A549 (cell line): ENCODE measurements around the gene SPAG4. TPM values are rescaled to one million over a fixed set of nuclear protein-coding genes. Genes with fewer than 3 reads are reported as not detected.

ENCODE experiments used
- ATAC-seq, 2 experiments: fragments of 200-7000 bp in 1 of 2; fragments of >200 bp in 1 of 2; cut with Nextera tagmentation in 1 of 2; cut with Tn5 transposase in 1 of 2; 3 replicates each; pipeline versions ENCODE4 v1.8.0 to v1.9.1; 2018 to 2020; ENCODE audit warnings: mild to moderate bottlenecking in 1 of 2, moderate library complexity in 1 of 2
- CTCF ChIA-PET: fragments of 300-600 bp; sonication (Branson Sonifier 250); formaldehyde crosslinking; extraction: SDS; loops from one replicate; lab custom pipeline; 2021; ENCODE audit warnings: antibody characterized with exemption, inconsistent platforms; lab: Yijun Ruan, JAX
- POLR2A ChIA-PET: fragments of 350-600 bp; formaldehyde crosslinking; extraction: SDS; loops from one replicate; lab custom pipeline; 2021; ENCODE audit warnings: antibody characterized with exemption, inconsistent platforms; lab: Yijun Ruan, JAX
- DNase-seq, 2 experiments: peaks; one replicate each; pipeline versions ENCODE4 v3.0.0 to v3.0.0-alpha.2; 2011 to 2016; ENCODE audit warnings: low read depth in 1 of 2, low spot score in 1 of 2
- FAIRE-seq: peaks from 2 replicates; lab custom pipeline; 2011; peaks lifted over from hg19 to GRCh38; lab: Jason Lieb, UNC
- H3K27ac ChIP-seq, 2 experiments: fragments of >200 bp; sonication (Bioruptor Twin); formaldehyde crosslinking; 3 replicates each; pipeline ENCODE4 v1.5.1; 2016 to 2017
- H3K4me1 ChIP-seq: fragments of >200 bp; sonication (Bioruptor Twin); formaldehyde crosslinking; 3 replicates; pipeline ENCODE4 v1.6.1; 2016
- H3K4me2 ChIP-seq: fragments of >200 bp; sonication (Bioruptor Twin); formaldehyde crosslinking; 3 replicates; pipeline ENCODE4 v1.6.1; 2016
- H3K4me3 ChIP-seq: fragments of >200 bp; sonication (Bioruptor Twin); formaldehyde crosslinking; 3 replicates; pipeline ENCODE4 v1.5.1; 2016
- H3K9me3 ChIP-seq: fragments of >200 bp; sonication (Bioruptor Twin); formaldehyde crosslinking; 3 replicates; pipeline ENCODE4 v1.6.1; 2016
- BHLHE40 ChIP-seq: IDR thresholded peaks from 2 replicates; pipeline ENCODE4 v1.6.1; 2012; ENCODE audit warnings: low read depth, low read length, inconsistent platforms
- CBX8 ChIP-seq: fragments of 200-600 bp; sonication (generic); IDR thresholded peaks from 2 replicates; pipeline ENCODE4 v1.6.1; 2016
- CTCF ChIP-seq: fragments of >200 bp; sonication (Bioruptor Twin); formaldehyde crosslinking; IDR thresholded peaks from 3 replicates; pipeline ENCODE4 v1.5.1; 2016
- EHF ChIP-seq: fragments of 250-450 bp; sonication (Bioruptor Pico); IDR thresholded peaks from 2 replicates; pipeline ENCODE4 v1.5.0; 2020; ENCODE audit warnings: mild to moderate bottlenecking
- EP300 ChIP-seq, 2 experiments: fragments of >200 bp; sonication (Bioruptor Twin); formaldehyde crosslinking; IDR thresholded peaks; 2 replicates in 1 of 2; 3 replicates in 1 of 2; pipeline ENCODE4 v1.6.1; 2016 to 2017
- ESRRA ChIP-seq: fragments of 150-350 bp; IDR thresholded peaks from 2 replicates; pipeline ENCODE4 v1.6.1; 2014; ENCODE audit warnings: mild to moderate bottlenecking, low read length, borderline replicate concordance
- FOSL2 ChIP-seq, 2 experiments: fragments of 450-650 bp in 1 of 2; fragments of >200 bp in 1 of 2; sonication (Bioruptor Twin) in 1 of 2; formaldehyde crosslinking; IDR thresholded peaks; 2 replicates each; pipeline versions ENCODE4 v1.5.0 to v1.6.1; 2016 to 2020; ENCODE audit warnings: mild to moderate bottlenecking in 1 of 2, moderate library complexity in 1 of 2
- GATA3 ChIP-seq: IDR thresholded peaks from 2 replicates; pipeline ENCODE4 v1.6.1; 2012; ENCODE audit warnings: borderline replicate concordance
- HEYL ChIP-seq: fragments of 250-450 bp; sonication (Bioruptor Pico); IDR thresholded peaks from 2 replicates; pipeline ENCODE4 v1.8.0; 2021; ENCODE audit warnings: mild to moderate bottlenecking, moderate library complexity
- HOXA7 ChIP-seq: fragments of 250-450 bp; sonication (Bioruptor Pico); IDR thresholded peaks from 2 replicates; pipeline ENCODE4 v1.5.0; 2020; ENCODE audit warnings: mild to moderate bottlenecking, moderate library complexity
- HOXB13 ChIP-seq: fragments of 250-450 bp; sonication (Bioruptor Pico); IDR thresholded peaks from 2 replicates; pipeline ENCODE4 v1.5.0; 2020; ENCODE audit warnings: low read depth, mild to moderate bottlenecking, moderate library complexity
- HOXB5 ChIP-seq: fragments of 250-450 bp; sonication (Bioruptor Pico); IDR thresholded peaks from 2 replicates; pipeline ENCODE4 v1.5.0; 2020; ENCODE audit warnings: mild to moderate bottlenecking, moderate library complexity
- JUNB ChIP-seq: fragments of >200 bp; sonication (Bioruptor Twin); formaldehyde crosslinking; IDR thresholded peaks from 2 replicates; pipeline ENCODE4 v1.6.1; 2016
- MAFK ChIP-seq: fragments of 450-650 bp; IDR thresholded peaks from 2 replicates; pipeline ENCODE4 v1.6.1; 2014; ENCODE audit not compliant: partially characterized antibody
- MAX ChIP-seq: IDR thresholded peaks from 2 replicates; pipeline ENCODE4 v1.6.1; 2012
- MAZ ChIP-seq: fragments of 150-350 bp; IDR thresholded peaks from 2 replicates; pipeline ENCODE4 v1.6.1; 2014; ENCODE audit warnings: antibody characterized with exemption, low read depth, low read length, borderline replicate concordance
- MYC ChIP-seq: IDR thresholded peaks from 2 replicates; pipeline ENCODE4 v1.6.1; 2012; ENCODE audit warnings: mild to moderate bottlenecking, inconsistent platforms, low read length, improper control_type of control experiment, borderline replicate concordance
- PHF8 ChIP-seq: fragments of 200-600 bp; sonication (generic); IDR thresholded peaks from 2 replicates; pipeline ENCODE4 v1.6.1; 2016; ENCODE audit warnings: low read depth, mild to moderate bottlenecking, antibody characterized with exemption, moderate library complexity, borderline replicate concordance
- POLR2A ChIP-seq: IDR thresholded peaks from 2 replicates; pipeline ENCODE4 v1.6.1; 2012; ENCODE audit warnings: mild to moderate bottlenecking, low read length
- POLR2AphosphoS2 ChIP-seq: conservative IDR thresholded peaks from 2 replicates; pipeline ENCODE4 v1.6.1; 2012; ENCODE audit warnings: low read length, improper control_type of control experiment, inconsistent platforms
- RARB ChIP-seq: fragments of 250-450 bp; sonication (Bioruptor Pico); IDR thresholded peaks from 2 replicates; pipeline ENCODE4 v1.8.0; 2021; ENCODE audit warnings: mild to moderate bottlenecking, moderate library complexity
- REST ChIP-seq: fragments of 200-600 bp; sonication (generic); IDR thresholded peaks from 2 replicates; pipeline ENCODE4 v1.6.1; 2016; ENCODE audit warnings: antibody characterized with exemption, mild to moderate bottlenecking, moderate library complexity
- RNF2 ChIP-seq: fragments of 200-600 bp; sonication (generic); IDR thresholded peaks from 2 replicates; pipeline ENCODE4 v1.6.1; 2016; ENCODE audit warnings: low read depth, mild to moderate bottlenecking, antibody characterized with exemption, moderate library complexity, borderline replicate concordance
- USF2 ChIP-seq: fragments of 450-650 bp; IDR thresholded peaks from 2 replicates; pipeline ENCODE4 v1.6.1; 2014; ENCODE audit warnings: antibody characterized with exemption
- ZNF302 ChIP-seq: fragments of 250-450 bp; sonication (Bioruptor Pico); IDR thresholded peaks from 2 replicates; pipeline ENCODE4 v1.9.0; 2021; ENCODE audit warnings: inconsistent platforms, mild to moderate bottlenecking, moderate library complexity
- WGBS: methylation state at CpG from one replicate; pipeline ENCODE4 v1.1.6; 2017; ENCODE audit errors: missing lambda C conversion rate; 5-methylcytosine and 5-hydroxymethylcytosine counted together
- polyA plus RNA-seq, 4 experiments: library from polyadenylated mRNA; depleted of rRNA in 3 of 4; stranded (reverse); fragments of >200 nt; fragmentation: RNase III in 1 of 4; extraction: RNeasy Plus Mini Kit Qiagen cat#74134 plus additional on column Dnase treatment in 1 of 4; gene quantifications; 2 replicates in 3 of 4; 3 replicates in 1 of 4; pipeline ENCODE4 v1.2.3, GENCODE V29; 2011 to 2017

Gene SPAG4
- polyA plus RNA-seq, 2 of the 4 experiments (the other 2 are of a cell fraction), result 4.4 to 5.0 TPM

- H3K27ac ChIP-seq, result no peak overlapping the region
- DNase-seq, result no peak
- no peaks in the 10 kb centered on the region for H3K9me3 ChIP-seq
- H3K4me1 ChIP-seq, result no peaks in the 10 kb centered on the region
- ChIA-PET CTCF (interaction anchor here (1.0 to 3.4 kb wide), 3 partner anchors 16 to 24 kb away, joined by 4 to 11 read pairs (median 4); no protein-coding TSS in a partner anchor), POLR2A (no interaction called here)
- no peak overlapping the region for H3K4me3 ChIP-seq
- no peak overlapping the region for H3K4me2 ChIP-seq
- FAIRE-seq, result no peak
- TF ChIP-seq BHLHE40, result no peak
- no peak for TF ChIP-seq FOSL2 (IDR thresholded peaks at IDR 0.05)
- no peak for TF ChIP-seq FOSL2 (CRISPR knock-in tag; IDR thresholded peaks at IDR 0.05)
- TF ChIP-seq EHF (CRISPR knock-in tag), result no peak
- no peak for TF ChIP-seq RARB (CRISPR knock-in tag)
- TF ChIP-seq RNF2, result no peak
- TF ChIP-seq GATA3, result no peak
- no peak for TF ChIP-seq HEYL (CRISPR knock-in tag)
- no peak for TF ChIP-seq HOXB13
- TF ChIP-seq ESRRA, result no peak
- TF ChIP-seq MYC, result no peak
- no peak for ATAC-seq
- WGBS, result 89% methylated on average over 4 of the region's 4 CpGs
Measured at GRCh38 chr20:35641743-35642142, 26.1 kb downstream of the SPAG4 start.

- no peak overlapping the region for H3K27ac ChIP-seq
- no peaks in the 10 kb centered on the region for H3K9me3 ChIP-seq
- ChIA-PET CTCF (interaction anchor here (3.4 kb wide), 1 partner anchor 23 kb away, joined by 11 read pairs; no protein-coding TSS in a partner anchor), POLR2A (no interaction called here)
- FAIRE-seq, result no peak
- no peak for ATAC-seq
- DNase-seq, result no peak
- TF ChIP-seq ZNF302 (CRISPR knock-in tag) (no peak), MAX (no peak), MAFK (no peak), EP300 (IDR thresholded peaks at IDR 0.05) (no peak), HEYL (CRISPR knock-in tag) (no peak), REST (no peak), JUNB (no peak), HOXB5 (CRISPR knock-in tag) (no peak), USF2 (no peak), HOXA7 (CRISPR knock-in tag) (no peak), MAZ (no peak), POLR2A (no peak), PHF8 (no peak), POLR2AphosphoS2 (no peak), FOSL2 (IDR thresholded peaks at IDR 0.05) (no peak), FOSL2 (CRISPR knock-in tag; IDR thresholded peaks at IDR 0.05) (no peak), CBX8 (no peak), CTCF (no peak), ESRRA (no peak)
- TF ChIP-seq, all 56 proteins: peak for 0
- no peak overlapping the region for H3K4me3 ChIP-seq
- H3K4me1 ChIP-seq, result no peaks in the 10 kb centered on the region
- H3K4me2 ChIP-seq, result no peak overlapping the region
- WGBS, result 96% methylated on average over 7 of the region's 7 CpGs
Measured at GRCh38 chr20:35643045-35643444, 27.4 kb downstream of the SPAG4 start.
